Measurements from ENCODE around the gene MEF2D.

DNA sequence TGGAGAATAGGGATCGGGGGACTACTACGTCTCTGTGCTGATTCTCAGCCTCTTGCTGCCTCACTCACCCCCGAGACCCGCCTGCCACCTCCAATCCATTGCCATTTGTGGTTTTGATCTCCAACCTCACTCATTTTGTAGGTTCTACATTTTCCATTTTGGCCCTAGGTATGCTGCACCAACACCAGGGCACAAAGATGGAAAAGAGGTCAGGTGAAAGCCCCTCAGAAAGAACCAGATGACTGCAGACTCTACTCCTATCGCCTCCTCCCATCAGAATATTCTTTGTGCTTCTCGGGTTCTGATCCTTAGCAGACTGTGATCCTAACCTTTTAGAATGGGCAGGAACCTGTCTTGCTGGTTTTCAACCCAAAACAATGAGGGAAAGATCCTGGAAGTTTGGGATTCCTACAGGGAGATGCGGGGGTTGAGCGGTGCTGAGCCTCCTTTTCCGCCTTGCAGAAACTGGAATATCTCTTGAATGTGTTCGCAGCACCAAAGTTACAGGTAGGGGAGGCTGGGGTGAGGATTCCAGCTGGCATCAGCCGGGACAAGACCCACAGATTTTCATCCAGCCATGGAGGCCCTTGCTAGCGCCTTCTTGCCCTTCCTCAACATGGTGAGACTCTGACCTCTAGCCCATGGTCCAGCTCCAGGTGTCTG is 78.5 kb downstream of the MEF2D start:
- TF ChIP-seq, protein P1, sequence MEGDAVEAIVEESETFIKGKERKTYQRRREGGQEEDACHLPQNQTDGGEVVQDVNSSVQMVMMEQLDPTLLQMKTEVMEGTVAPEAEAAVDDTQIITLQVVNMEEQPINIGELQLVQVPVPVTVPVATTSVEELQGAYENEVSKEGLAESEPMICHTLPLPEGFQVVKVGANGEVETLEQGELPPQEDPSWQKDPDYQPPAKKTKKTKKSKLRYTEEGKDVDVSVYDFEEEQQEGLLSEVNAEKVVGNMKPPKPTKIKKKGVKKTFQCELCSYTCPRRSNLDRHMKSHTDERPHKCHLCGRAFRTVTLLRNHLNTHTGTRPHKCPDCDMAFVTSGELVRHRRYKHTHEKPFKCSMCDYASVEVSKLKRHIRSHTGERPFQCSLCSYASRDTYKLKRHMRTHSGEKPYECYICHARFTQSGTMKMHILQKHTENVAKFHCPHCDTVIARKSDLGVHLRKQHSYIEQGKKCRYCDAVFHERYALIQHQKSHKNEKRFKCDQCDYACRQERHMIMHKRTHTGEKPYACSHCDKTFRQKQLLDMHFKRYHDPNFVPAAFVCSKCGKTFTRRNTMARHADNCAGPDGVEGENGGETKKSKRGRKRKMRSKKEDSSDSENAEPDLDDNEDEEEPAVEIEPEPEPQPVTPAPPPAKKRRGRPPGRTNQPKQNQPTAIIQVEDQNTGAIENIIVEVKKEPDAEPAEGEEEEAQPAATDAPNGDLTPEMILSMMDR (conservative IDR thresholded peaks at IDR 0.05; ENCODE audit: low read depth, low read length) = no peak
- no peak for TF ChIP-seq EZH2 (IDR thresholded peaks at IDR 0.05; ENCODE audit: borderline replicate concordance, low read depth, low read length, poor library complexity, severe bottlenecking)

Measured in A673 (cell line).